LHCN-M2 (cell line): ENCODE results near the gene NHERF1. TPM values are rescaled to one million over a fixed set of nuclear protein-coding genes. Genes with fewer than 3 reads are reported as not detected.

Experiments used
- DNase-seq: peaks from one replicate; pipeline ENCODE4 v3.0.0-alpha.2; 2012; ENCODE audit warnings: low read depth
- total RNA-seq: library from RNA; depleted of rRNA; stranded (reverse); fragments of >200 nt; gene quantifications from 2 replicates; pipeline ENCODE4 v1.2.3, GENCODE V29; 2014

Gene NHERF1
- total RNA-seq, 1 experiment from 2014 or later: 97.6 TPM

- peak; percentile 83 for DNase-seq
Measured at GRCh38 chr17:74768069-74768762, 19.8 kb downstream of the NHERF1 start.

GRCh38 chr17:74768763-74769114, 20.3 kb downstream of the NHERF1 start:
- no peak for DNase-seq

GRCh38 chr17:74769266-74769855, 20.9 kb downstream of the NHERF1 start:
- no peak for DNase-seq

- DNase-seq: no peak
Measured at GRCh38 chr17:74769856-74770497, 21.5 kb downstream of the NHERF1 start.

- DNase-seq: no peak
Measured at GRCh38 chr17:74770498-74771318, 22.3 kb downstream of the NHERF1 start.

GRCh38 chr17:74771319-74771914, 23.0 kb downstream of the NHERF1 start:
- no peak for DNase-seq

- no peak for DNase-seq
Measured at GRCh38 chr17:74772053-74772452, 23.6 kb downstream of the NHERF1 start.

- no peak for DNase-seq
Measured at GRCh38 chr17:74773414-74773813, 25.0 kb downstream of the NHERF1 start.

- DNase-seq: peak; percentile 68
Measured at GRCh38 chr17:74773871-74774286, 25.5 kb downstream of the NHERF1 start.

GRCh38 chr17:74775409-74776043, 27.1 kb downstream of the NHERF1 start:
- no peak for DNase-seq

GRCh38 chr17:74776044-74776962, 27.9 kb downstream of the NHERF1 start, which contains the start of gene NAT9:
Gene NAT9 (minus strand): TSS chr17:74776345. CDS start chr17:74775698, 647 bp downstream.
- DNase-seq: peak; percentile 91

- no peak for DNase-seq
Measured at GRCh38 chr17:74776990-74777389, 28.6 kb downstream of the NHERF1 start.

- no peak for DNase-seq
Measured at GRCh38 chr17:74777901-74778515, 29.6 kb downstream of the NHERF1 start.

- no peak for DNase-seq
Measured at GRCh38 chr17:74778960-74779359, 30.5 kb downstream of the NHERF1 start.

- DNase-seq: no peak
Measured at GRCh38 chr17:74779501-74779900, 31.1 kb downstream of the NHERF1 start.

GRCh38 chr17:74779948-74780400, 31.5 kb downstream of the NHERF1 start:
- no peak for DNase-seq

- peak; percentile 64 for DNase-seq
Measured at GRCh38 chr17:74780443-74781238, 32.2 kb downstream of the NHERF1 start.

GRCh38 chr17:74782571-74782970, 34.1 kb downstream of the NHERF1 start:
- DNase-seq: no peak
